GM19035 (cell line): ENCODE results near the gene MED31.
A peak's percentile ranks its signal among the peaks of the same experiment; 100 is the strongest.
"Not testable (repeated sequence)": the region's sequence is repeated elsewhere in the genome, so short reads cannot be mapped to it uniquely, and the experiment has no call there.

Experiments used
- ATAC-seq: cut with Tn5 transposase; IDR thresholded peaks from one replicate; pipeline ENCODE4 v1.9.1; 2021; ENCODE audit not compliant: unreplicated experiment

The MED31 gene

DNA sequence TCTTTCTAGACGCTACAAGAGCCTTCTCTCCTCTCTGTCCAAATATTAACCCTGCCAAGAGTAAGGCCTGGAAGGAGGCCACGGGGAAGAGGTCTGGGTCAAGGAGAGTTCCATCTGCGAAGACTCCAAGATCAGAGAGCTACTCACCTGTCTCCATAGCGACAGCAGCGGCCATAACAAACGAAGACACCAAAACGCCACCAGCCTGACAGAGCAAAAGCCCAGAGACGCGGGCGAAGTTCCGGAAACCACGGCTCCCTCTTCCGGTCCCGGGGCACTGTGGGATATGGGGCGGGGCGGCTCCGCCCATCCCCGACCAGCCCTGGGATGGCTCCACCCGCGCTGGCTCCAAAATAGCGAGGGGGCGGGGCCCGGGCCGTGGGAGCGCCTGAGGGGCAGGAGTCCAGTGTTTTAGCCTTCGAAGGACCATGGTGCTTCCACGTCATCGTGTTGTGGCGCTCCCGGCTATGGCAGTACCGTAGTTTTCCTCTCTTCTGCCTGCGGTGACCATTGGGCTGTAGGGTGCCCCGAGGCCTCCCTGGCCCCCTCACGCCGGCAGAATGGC is at the start of gene MED31, which contains the start of gene C17orf100:
Gene MED31, minus strand, starts transcription at position 252 of the 565 bp plus-strand sequence. Its CDS starts 77 bp downstream, at position 175.
Gene C17orf100, plus strand, starts transcription at position 409 of the 565 bp plus-strand sequence. Its CDS starts 152 bp downstream, at position 561.
- ATAC-seq: peak; percentile 91

DNA sequence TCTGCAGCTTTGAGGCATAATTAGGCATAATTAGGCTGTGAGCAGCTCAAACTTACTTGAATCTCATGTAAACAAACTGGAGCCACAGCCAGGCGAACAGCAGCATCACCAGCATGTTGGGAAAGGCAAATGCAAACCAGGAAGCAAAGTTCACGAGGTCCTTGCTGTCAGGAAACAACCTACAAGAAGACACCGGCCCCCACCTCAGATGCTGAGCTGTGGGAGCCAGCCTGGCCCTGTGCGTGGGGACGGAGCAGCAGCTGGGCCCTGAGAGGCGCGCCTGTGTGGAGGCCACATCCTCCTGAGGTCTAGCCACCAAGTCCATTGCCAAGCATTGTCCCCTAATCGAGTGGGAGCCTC is 49.5 kb upstream of the MED31 start:
- ATAC-seq: no peak

DNA sequence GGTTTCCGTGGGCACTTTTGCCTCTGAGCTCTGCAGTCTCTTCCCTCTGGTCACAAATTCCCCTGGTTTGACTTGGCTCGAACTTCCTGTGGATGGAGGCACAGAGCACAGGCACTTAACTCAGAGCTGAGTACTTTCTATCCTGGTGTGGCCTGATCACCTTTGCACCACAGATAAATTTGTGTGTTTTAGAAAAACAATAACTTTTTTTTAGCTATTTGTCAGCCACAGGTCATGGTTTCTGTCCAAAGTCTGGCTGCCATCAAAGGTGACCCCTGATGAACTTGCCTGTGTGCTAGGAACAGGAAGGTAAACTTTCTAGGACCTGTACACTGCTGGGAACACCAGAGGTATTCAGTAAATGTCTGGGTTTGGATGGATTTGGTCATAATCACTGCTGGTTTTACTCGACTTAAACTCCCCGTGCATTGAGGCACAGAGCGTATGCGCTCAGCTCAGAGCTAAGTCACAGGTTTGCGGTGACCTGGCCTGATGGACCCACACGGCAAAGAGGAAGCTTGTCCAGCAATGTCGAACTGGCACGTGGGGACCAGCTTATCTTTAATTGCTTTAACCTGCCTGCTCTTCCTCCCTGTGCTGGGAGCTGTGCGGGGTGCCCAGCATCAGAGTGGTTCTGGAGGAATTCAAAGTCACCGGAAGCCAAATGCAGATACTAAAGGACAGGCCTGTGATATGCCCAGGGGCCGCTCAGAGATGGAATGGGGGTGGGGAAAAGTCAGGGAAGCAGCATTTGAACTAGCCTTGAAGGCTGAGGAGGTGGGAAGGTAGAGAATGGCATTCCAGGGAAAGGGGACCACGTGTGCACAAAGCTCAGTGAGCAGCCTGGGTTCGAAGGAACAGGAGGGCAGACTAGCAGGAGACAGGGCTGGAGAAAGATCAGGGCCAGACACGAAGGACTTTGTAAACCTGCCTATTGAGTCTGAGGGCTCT is 48.9 kb upstream of the MED31 start:
- no peak for ATAC-seq

DNA sequence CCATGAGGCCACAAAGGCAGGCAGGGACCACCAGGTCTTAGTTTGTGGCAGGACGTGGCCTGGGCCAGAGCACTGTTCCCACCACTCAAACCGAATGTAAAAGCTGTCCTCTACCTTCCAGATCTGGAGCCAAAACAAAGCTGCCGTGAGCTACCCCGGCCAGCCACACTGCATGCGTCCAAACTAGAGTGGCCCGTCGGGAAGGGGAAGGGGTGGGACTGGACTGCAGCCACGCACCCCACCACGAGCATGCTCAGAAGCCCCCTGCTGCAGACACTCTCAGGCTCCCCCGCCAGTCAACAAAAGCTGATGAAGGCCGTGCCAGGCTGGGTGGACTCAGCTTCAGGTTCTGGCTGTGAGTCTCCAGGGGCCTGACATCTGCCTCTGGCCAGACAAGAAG is 46.6 kb upstream of the MED31 start:
- ATAC-seq: no peak

DNA sequence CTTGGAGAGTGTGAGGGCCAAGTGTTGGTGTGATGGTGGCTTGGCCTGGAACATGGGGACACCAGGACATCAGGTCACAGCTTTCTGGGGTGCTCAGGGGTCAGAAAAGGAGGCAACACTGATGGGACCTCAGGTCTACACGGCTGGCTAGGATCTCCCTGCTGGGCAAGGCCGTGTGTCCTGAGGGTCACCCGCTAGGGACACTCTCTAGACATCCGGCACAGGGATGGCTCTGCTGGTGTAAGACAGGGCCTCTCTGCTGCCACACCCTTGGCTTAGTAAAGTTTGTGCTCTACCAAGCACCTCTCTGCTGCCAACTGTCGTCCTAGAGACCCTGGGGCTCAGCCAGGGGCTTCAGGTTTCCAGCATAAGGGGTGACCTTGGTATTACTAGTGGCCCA is 45.5 kb upstream of the MED31 start:
- ATAC-seq: no peak

DNA sequence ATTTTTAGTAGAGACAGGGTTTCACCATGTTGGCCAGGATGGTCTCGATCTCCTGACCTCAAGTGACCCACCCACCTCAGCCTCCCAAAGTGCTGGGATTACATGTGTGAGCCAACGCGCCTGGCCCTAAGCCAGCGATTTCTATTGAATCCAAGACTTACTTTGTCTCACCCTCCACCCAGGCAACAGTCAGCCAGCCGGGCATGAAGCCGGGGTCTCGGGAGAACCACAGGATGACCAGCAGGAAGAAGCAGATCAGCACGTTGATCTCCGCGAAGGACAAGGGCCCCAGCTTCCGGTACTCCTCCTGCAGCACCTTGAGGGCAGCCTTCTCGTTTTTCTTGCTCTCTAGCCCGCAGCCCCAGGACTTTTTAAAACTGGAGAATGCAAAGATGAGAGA is 44.2 kb upstream of the MED31 start:
- no peak for ATAC-seq

DNA sequence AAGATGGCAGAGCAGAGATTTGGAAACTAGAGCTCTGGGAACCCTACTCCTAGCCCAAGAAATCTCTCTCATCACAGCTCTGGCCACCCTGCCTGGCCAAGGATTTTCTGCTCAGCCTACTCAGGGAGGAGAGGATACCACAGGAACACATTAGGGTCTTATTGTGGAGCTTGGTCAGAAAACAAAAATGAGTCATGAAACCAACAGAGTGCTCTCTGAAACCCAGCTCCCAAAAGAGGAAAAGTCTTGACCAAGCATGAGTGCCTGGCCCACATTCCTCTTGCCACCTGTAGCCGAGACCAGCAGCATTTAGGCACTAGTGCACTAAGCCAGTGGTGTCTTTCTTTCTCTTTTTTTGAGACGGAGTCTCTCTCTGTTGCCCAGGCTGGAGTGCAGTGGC is 43.6 kb upstream of the MED31 start:
- ATAC-seq: no peak

DNA sequence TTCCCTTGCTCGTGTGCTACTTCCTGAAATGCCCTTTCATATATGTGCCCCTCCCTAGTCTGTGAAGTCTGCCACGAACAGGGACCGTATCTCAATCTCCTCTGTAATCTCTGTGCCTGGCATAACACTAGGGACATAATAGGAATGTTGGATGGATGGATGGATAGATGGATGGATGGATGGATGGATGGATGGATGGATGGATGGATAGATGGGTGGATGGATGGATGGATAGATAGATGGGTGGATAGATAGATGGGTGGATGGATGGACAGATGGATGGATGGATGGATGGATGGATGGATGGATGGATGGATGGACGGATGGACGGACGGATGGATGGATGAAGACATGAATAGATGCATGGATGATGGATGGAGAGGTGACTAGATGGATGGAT is 40.6 kb upstream of the MED31 start:
- not testable (repeated sequence) for ATAC-seq

DNA sequence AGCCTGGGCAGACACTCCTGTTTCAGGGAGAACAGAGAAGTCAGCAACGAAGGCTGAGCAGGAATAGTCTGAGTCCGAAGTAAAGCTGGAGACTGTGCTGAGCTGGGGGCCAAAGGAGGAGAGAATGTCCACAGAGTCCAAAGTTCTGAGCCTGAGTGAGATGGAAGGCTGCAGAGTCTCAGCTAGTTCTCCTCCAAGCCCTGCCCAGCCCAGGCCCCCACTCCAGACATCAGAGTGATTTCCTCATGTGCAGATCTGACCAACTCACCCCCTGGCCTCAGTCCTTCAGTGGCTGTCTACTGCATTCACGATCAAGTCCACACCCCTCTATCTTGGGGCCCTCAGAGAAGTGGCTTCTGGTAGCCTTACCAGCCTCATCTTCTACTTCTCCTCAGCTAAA is 40.1 kb upstream of the MED31 start:
- ATAC-seq: no peak

DNA sequence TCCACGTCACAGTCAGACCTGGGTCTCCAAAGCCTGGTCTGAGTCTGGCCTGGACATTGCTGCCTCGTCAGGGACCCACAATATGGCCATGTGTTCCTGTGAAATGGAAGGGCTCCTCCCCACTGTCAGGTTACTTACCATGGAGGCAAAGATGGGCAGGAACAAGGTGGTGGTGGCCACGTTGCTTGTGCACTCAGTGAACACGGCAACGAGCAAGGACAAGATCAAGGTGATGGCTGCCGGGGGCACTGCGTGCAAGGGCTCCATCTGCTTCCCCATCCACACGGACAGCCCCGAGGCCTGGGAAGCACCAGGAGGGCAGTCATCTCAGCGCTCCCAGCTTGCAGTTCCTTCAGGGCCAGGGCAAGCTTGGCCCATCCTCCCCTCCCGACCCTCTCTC is 39.2 kb upstream of the MED31 start:
- no peak for ATAC-seq

DNA sequence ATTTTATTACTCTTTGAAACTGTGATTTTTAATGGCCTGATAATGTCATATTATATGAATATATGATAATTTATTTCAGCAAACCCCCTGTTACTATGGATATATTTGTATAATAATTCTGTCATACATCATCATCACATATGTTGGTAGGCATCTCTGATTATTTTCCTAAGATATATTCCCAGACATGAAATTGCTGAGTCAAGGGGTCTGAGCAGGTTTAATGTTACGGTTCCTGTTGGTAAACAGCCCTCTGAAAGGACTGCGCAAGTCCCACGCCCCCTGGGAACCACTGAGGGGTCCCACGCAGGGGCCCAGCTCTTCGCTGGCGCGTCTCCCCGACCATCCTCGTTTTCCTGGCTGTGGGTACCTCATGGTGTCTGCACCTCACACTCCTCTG is 37.5 kb upstream of the MED31 start:
- ATAC-seq: no peak

DNA sequence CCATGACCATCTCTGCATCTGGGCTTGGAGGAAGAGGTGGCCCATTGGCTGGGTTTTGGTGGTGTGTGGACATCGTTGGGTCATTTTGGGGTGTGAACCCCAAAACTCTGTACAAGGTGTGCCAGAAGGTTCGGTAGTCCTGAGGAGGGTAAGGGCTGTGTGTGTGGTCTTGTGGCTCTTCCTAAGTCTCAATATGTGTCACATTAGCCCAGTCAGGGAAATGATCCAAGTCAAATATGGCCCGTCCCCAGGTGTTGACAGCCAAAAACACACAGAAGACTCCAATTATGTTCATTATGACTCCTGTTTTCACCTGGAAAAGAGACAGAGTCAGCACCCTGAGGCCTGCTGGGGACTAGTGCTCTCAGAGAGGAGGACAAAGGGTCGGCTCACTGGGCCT is 34.6 kb upstream of the MED31 start:
- no peak for ATAC-seq

DNA sequence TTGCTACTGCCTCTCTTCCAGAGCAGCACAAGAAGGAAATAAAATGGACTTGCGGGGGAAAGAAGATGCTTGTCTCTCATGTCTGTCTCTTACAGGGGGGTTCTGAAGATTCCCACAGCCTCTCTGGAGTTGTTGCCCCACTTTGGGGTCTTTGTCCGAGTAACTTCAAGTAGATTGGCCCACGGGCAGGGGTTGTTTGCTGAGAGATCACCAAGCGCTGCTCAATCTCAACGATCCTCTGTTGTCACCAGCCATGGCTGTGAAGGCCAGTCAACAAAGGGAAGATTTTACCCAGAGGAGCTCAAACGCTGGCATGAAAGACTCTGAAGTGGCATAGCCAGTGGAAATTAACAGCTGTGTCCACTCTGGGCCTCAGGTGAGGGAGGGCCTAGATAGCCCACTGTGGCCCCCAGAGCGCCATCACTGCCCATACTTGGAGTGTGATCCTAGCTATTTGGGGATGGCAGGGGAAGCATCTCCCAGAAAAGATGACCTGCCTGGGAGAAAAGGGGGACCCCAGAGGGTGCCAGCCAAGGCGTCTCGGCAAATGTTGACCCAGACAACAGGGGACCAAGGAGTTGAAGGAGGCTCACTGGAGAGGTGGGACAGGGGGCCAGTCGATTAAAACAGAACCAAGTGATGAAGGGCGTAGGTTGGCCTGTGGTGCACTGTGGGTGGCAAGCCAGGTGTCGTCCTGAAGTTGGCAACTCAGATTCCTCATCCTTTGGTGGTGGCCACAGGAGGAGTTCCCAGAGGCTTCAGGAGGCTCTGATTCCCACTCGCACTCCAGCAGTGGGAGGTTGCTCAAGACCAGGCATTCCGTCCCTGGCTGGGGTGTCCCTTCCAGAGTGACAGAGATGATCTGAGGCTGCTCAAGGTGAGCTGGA is 33.7 kb upstream of the MED31 start:
- ATAC-seq: no peak

DNA sequence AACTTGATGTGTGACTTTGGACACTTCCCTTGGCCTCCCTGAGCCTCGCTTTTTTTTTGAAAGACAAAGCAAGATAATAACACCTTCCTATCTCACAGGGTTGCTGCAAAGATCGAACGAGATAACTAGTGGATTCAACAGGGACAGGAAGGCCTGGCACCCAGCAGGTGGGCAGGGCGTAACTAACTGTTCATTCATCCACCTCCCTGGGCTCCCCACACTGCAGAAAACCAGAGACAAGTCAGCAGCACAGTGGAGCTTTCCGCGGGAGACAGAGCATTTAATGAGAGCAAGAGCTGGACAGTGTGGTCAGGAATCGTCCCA is 33.0 kb upstream of the MED31 start:
- ATAC-seq: no peak

DNA sequence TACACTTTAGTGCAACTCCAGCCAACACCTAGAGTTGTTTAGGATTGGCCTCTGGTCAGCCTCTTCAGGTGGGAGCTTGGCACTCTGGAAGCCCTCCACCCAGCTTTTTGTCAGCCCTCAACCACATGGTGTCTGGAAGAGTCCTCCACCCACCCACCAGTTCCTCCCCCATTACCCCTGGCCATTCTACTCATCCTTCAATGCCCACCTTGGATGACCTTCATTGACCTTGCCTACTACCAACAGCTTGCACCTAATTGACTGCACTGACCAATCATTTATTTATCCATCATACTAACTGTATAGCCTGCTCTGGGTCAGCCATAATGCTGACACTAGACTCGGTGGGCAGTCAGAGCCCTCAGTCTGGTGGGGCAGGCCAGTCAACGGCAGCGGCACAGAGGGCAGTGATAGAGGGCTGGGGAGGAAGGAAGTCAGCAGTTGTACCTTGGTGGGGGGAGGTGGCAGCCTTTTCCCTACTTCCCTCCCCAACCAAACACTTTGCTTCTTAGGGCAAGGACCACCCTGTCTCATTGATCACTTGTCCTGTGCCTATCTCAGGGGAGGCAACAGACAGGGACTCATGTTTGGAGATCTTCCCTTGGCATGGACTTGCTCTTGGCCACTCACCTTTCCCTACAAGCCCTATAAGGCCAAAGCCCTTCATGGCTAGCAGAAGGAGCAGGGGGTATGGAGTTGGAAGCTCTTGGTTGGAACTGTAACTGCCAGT is 32.5 kb upstream of the MED31 start:
- no peak for ATAC-seq

DNA sequence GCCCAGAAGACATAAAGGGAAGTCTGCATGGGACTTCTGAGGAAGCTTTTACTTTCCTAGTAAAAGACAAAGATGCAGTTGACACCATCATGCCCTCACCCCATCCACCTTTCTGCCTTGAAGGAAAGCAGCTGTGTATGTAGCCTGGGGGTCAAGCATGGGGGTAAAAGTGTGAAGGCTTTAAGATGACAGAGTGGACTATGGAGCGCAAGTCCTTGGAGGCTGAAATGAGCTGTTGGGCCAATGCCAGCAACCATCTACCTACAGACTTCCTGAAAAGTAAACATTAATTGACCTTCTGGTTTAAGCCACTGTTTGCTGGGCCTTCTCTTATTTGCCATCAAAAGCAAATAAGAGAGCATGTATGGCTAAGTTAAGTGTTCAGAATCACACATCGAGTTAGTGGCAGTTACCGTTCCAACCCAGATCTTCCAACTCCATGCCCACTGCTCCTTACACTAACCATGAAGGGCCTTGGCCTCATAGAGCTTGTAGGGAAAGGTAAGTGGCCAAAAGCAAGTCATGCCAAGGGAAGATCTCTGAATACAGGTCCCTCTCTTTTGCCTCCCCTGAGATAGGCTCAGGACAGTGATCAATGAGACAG is 31.8 kb upstream of the MED31 start:
- ATAC-seq: no peak

DNA sequence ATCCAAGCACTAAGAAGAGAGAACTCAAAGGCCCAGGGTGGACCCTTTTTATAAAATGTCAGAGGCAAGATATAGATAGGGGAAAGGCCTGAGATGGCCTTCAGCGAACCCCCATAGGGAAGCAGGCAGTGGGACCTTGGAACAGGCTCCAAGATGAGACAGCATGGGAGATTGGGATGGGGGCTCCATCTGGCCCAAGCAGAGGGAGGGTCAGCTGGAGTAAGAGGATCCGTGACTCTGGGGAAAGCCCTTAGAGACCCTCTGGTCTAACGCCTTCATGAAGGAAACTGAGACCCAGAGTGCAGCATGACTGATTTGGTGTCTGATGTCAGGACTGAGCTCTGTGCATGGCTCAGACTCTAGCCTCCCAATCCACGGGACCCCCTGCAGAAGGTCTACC is 30.9 kb upstream of the MED31 start:
- ATAC-seq: no peak

DNA sequence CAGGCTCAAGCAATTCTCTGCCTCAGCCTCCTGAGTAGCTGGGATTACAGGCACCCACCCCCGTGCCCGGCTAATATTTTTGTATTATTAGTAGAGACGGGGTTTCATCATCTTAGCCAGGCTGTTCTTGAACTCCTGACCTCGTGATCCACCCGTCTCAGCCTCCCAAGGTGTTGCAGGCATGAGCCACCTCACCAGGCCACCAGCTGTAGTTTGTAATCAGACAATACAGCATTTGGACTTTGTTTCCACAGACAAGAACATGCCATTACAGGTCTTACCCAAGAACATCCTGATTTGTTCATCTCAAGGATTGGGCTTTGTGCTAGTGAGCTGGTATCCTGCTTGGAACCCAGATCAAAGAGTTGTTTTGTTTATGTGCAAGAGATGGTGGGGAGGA is 30.3 kb upstream of the MED31 start:
- no peak for ATAC-seq

DNA sequence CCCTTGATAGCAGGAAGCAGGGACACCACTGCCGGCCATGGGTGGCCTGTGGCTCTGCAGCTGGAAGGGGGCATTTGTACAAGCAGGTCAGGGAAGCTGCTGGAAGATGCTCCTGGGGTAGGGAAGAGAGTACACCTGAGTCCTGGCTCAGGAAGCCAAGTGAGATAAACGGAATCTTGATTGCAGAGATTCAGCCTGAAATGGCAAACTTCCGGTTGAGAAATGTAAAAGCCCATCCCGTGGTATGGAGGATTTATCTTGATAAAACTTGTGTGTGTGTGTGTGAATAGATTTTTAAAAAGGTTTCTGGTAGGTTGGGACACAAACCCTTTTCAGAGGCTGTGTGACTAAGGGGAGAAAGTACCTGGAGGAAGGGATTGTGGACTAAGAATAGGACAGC is 29.8 kb upstream of the MED31 start:
- no peak for ATAC-seq

DNA sequence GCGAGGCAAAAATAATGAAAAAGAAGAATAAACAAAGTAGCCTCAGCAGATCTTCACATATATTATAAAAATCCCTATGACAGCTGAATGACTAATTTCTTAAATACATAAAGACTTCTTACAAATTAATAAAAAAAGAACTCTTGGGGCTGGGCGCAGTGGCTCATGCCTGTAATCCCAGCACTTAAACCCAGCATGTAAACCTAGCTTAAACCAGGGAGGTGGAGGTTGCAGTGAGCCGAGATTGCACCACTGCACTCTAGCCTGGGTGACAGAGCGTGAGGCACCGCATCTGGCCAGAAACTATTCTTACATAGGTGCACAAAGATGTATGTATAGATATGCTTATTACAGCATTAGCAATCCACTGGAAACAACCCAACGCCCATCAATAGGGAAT is 27.8 kb upstream of the MED31 start:
- no peak for ATAC-seq

DNA sequence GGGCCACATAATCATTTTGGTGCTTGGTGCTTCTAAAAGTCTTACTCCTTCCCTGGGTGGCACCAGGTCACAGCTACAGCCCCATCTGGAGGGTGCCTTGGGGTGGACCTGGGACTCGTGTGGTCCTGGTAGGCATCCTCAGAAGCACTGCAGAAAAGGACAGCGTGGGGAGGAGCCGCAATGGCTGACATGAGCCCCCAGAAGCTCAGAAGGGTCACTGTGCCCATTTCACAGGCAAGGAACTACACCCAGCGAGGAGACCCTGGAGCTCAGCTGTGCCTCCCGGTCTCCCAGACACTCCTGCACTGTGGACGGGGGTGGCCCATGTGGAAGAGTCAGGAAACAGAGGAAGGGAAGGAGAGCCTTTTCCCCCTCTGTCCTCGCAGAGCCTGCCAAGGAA is 26.5 kb upstream of the MED31 start:
- no peak for ATAC-seq
